Psoas muscle (tissue), 8 donors: ENCODE data around the gene EIPR1. TPM values are rescaled to one million over a fixed set of nuclear protein-coding genes. Genes with fewer than 3 reads are reported as not detected.

Experiments used
- ATAC-seq, 4 donors: fragments of 200-7000 bp; cut with Tn5 transposase; one replicate each; pipeline ENCODE4 v1.9.1; 2020; ENCODE audit warnings: moderate library complexity in 3 of 4, mild to moderate bottlenecking in 2 of 4
- DNase-seq, 2 donors: peaks; one replicate each; pipeline ENCODE4 v3.0.0-alpha.2; 2020
- H3K27ac ChIP-seq: fragments of 200-600 bp; one replicate; pipeline ENCODE4 v1.8.0; 2022
- H3K27me3 ChIP-seq, 3 donors: fragments of 200-600 bp in 1 of 3; one replicate each; pipeline versions ENCODE4 v1.6.1 to v1.8.0; 2013 to 2022; ENCODE audit warnings: low read length in 2 of 3, mild to moderate bottlenecking in 2 of 3, moderate library complexity in 1 of 3; ENCODE audit not compliant: insufficient read depth in 3 of 3
- H3K36me3 ChIP-seq, 2 donors: fragments of 200-600 bp in 1 of 2; one replicate each; pipeline versions ENCODE4 v1.6.1 to v1.8.0; 2013 to 2022; ENCODE audit warnings: low read depth in 1 of 2, mild to moderate bottlenecking in 1 of 2, moderate library complexity in 1 of 2; ENCODE audit not compliant: insufficient read depth in 1 of 2
- H3K4me1 ChIP-seq: fragments of 200-600 bp; one replicate; pipeline ENCODE4 v1.8.0; 2022
- H3K4me3 ChIP-seq: fragments of 200-600 bp; one replicate; pipeline ENCODE4 v1.8.0; 2022; ENCODE audit warnings: mild to moderate bottlenecking
- H3K9me3 ChIP-seq: fragments of 200-600 bp; one replicate; pipeline ENCODE4 v1.8.0; 2022
- CTCF ChIP-seq: fragments of 200-600 bp; IDR thresholded peaks from one replicate; pipeline ENCODE4 v1.8.0; 2022; ENCODE audit warnings: antibody characterized with exemption
- WGBS, 3 donors: extraction: QIAGEN DNeasy Blood & Tissue Kit; methylation state at CpG; one replicate each; pipeline versions ENCODE4 v1.1.6 to v1.1.7; 2013; 5-methylcytosine and 5-hydroxymethylcytosine counted together
- intact Hi-C, 2 donors: fragments of 100-400 bp; cut with DNase I; formaldehyde crosslinking; loops; one replicate each; pipeline versions ENCODE4 v1.11.0 to v1.14.2; 2022
- polyA plus RNA-seq, 3 donors: library from polyadenylated mRNA; stranded (reverse); fragments of 200-250 nt; gene quantifications; one replicate each; pipeline ENCODE4 v1.2.3, GENCODE V29; 2013
- total RNA-seq, 4 donors: library from RNA; stranded (reverse); fragmentation: NEBNext Ultra II Directional in 2 of 4; extraction: Animal tissue kit (Norgen Biotek cat#: 25700) in 2 of 4; gene quantifications; one replicate each; pipeline versions ENCODE4 v1.2.1 to v1.2.4, GENCODE V29; 2021 to 2023
- donor health status: healthy with polysubstance abuse.
- donor health status: DM: no; HTN: no; CAD: no; lungs with moderate emphysema.
- donor health status: Bipolar disorder and iron deficiency.
- donor health status: healthy.
- donor health status: DM: yes; HTN: yes; CAD: no.
- donor health status: DM: no; HTN: no; CAD: no.
- donor health status: DM: no; HTN: no; CAD: no.
- donor health status: DM: yes; HTN: yes; CAD: no.

EIPR1 gene
- total and polyA plus RNA-seq, 7 donors, result 9.7 to 42.1 (median 12.5) TPM

- Histone ChIP-seq H3K27me3 (no peaks in the 10 kb centered on the region), H3K27ac (no peak overlapping the region), H3K4me3 (no peak overlapping the region), H3K4me1 (no peaks in the 10 kb centered on the region), H3K36me3 (peaks cover 0 to 13% of the 10 kb centered on the region in 2 donors), H3K9me3 (no peaks in the 10 kb centered on the region)
- intact Hi-C loops, result no loop called here
- TF ChIP-seq CTCF, result no peak
- DNase-seq, result no peak
- ATAC-seq, result no peak
- 97 to 100% (median 98%) methylated on average over 10 of the region's 10 CpGs for WGBS, 3 donors
Observed at GRCh38 chr2:3185910-3186309, 191.7 kb downstream of the EIPR1 start.

- DNase-seq, result no peak
- Histone ChIP-seq H3K4me3 (no peak overlapping the region), H3K9me3 (no peaks in the 10 kb centered on the region), H3K36me3 (peaks cover 0 to 13% of the 10 kb centered on the region in 2 donors), H3K4me1 (no peaks in the 10 kb centered on the region), H3K27me3 (no peaks in the 10 kb centered on the region), H3K27ac (no peak overlapping the region)
- no peak for TF ChIP-seq CTCF
- ATAC-seq, result no peak
- 92 to 94% (median 93%) methylated on average over 15 of the region's 15 CpGs for WGBS, 3 donors
- intact Hi-C loops, result no loop called here
Observed at GRCh38 chr2:3185256-3185655, 192.4 kb downstream of the EIPR1 start.

GRCh38 chr2:3184167-3184566 is 193.5 kb downstream of the EIPR1 start:
- TF ChIP-seq CTCF, result no peak
- H3K36me3 ChIP-seq, result peaks cover 0 to 6% of the 10 kb centered on the region in 2 donors
- ATAC-seq (no peak), DNase-seq (no peak)
- H3K27me3 ChIP-seq, result no peaks in the 10 kb centered on the region
- H3K9me3 ChIP-seq, result no peaks in the 10 kb centered on the region
- intact Hi-C loops, result no loop called here
- H3K4me3 ChIP-seq, result no peak overlapping the region
- no peaks in the 10 kb centered on the region for H3K4me1 ChIP-seq
- no peak overlapping the region for H3K27ac ChIP-seq
- WGBS, 3 donors, result 90 to 98% (median 96%) methylated on average over 11 of the region's 11 CpGs

- no peak for DNase-seq
- H3K27ac ChIP-seq, result no peak overlapping the region
- H3K36me3 ChIP-seq, result peaks cover 0 to 2% of the 10 kb centered on the region in 2 donors
- TF ChIP-seq CTCF, result no peak
- H3K4me1 ChIP-seq, result no peaks in the 10 kb centered on the region
- no peaks in the 10 kb centered on the region for H3K9me3 ChIP-seq
- H3K4me3 ChIP-seq, result no peak overlapping the region
- no peaks in the 10 kb centered on the region for H3K27me3 ChIP-seq
- ATAC-seq, result no peak
- intact Hi-C loops, result no loop called here
- WGBS, 3 donors, result 91 to 96% (median 96%) methylated on average over 10 of the region's 10 CpGs
Observed at GRCh38 chr2:3183766-3184165, 193.9 kb downstream of the EIPR1 start.

- no peaks in the 10 kb centered on the region for H3K27me3 ChIP-seq
- DNase-seq (no peak), ATAC-seq (no peak)
- TF ChIP-seq CTCF, result no peak
- intact Hi-C loops, result no loop called here
- H3K4me1 ChIP-seq, result no peaks in the 10 kb centered on the region
- WGBS, 3 donors, result 100% methylated on average over 2 of the region's 2 CpGs
- H3K4me3 ChIP-seq, result no peak overlapping the region
- H3K9me3 ChIP-seq, result no peaks in the 10 kb centered on the region
- no peak overlapping the region for H3K27ac ChIP-seq
- H3K36me3 ChIP-seq, result no peaks in the 10 kb centered on the region
Observed at GRCh38 chr2:3182848-3183247, 194.8 kb downstream of the EIPR1 start.
